H1 (cell line): Measurements from ENCODE around the gene OR13J1. TPM values are rescaled to one million over a fixed set of nuclear protein-coding genes. Genes with fewer than 3 reads are reported as not detected.

Experiments
- JUND ChIP-seq: IDR thresholded peaks from 2 replicates; pipeline ENCODE4 v1.6.1; 2011; ENCODE audit warnings: mild to moderate bottlenecking, improper control_type of control experiment, low read length
- NRF1 ChIP-seq: IDR thresholded peaks from 2 replicates; pipeline ENCODE4 v1.6.1; 2011; ENCODE audit warnings: mild to moderate bottlenecking, low read depth, low read length, improper control_type of control experiment
- RAD21 ChIP-seq, 2 experiments: IDR thresholded peaks in 1 of 2; conservative IDR thresholded peaks in 1 of 2; 2 replicates each; pipeline ENCODE4 v1.6.1; 2011; ENCODE audit warnings: low read depth in 2 of 2, low read length in 2 of 2, improper control_type of control experiment in 1 of 2, inconsistent platforms in 1 of 2, mild to moderate bottlenecking in 1 of 2, moderate library complexity in 1 of 2
- RBBP5 ChIP-seq: IDR thresholded peaks from 2 replicates; pipeline ENCODE4 v1.7.1; 2012; ENCODE audit warnings: low read depth, mild to moderate bottlenecking, inconsistent platforms, low read length, moderate library complexity, borderline replicate concordance
- SP1 ChIP-seq: IDR thresholded peaks from 2 replicates; pipeline ENCODE4 v1.6.1; 2011; ENCODE audit warnings: low read depth, low read length
- SP4 ChIP-seq: IDR thresholded peaks from 2 replicates; pipeline ENCODE4 v1.6.1; 2012; ENCODE audit warnings: low read length, inconsistent platforms
- SUZ12 ChIP-seq: fragments of 200-600 bp; sonication (generic); IDR thresholded peaks from 2 replicates; pipeline ENCODE4 v1.6.1; 2012; ENCODE audit warnings: mild to moderate bottlenecking, inconsistent platforms, low read length, moderate library complexity, mixed read lengths
- TAF1 ChIP-seq: IDR thresholded peaks from 2 replicates; pipeline ENCODE4 v1.6.1; 2011; ENCODE audit warnings: mild to moderate bottlenecking, low read depth, low read length
- ZNF274 ChIP-seq: IDR thresholded peaks from 2 replicates; pipeline ENCODE4 v1.7.0; 2012; ENCODE audit warnings: low read length, borderline replicate concordance; ENCODE audit errors: extremely low read depth
- polyA plus RNA-seq, 7 experiments: library from polyadenylated mRNA; depleted of rRNA in 3 of 7; stranded (reverse) in 5 of 7; unstranded in 2 of 7; fragments of >200 nt in 5 of 7; fragments of 200-250 nt in 2 of 7; gene quantifications; 1 replicate in 5 of 7; 2 replicates in 1 of 7; 4 replicates in 1 of 7; pipeline versions ENCODE4 v1.2.1 to v1.2.3, GENCODE V29; 2011 to 2013; ENCODE audit warnings: missing spikeins in 2 of 7, mixed read lengths in 2 of 7
- total RNA-seq: library from RNA; stranded (reverse); fragmentation: NEBNext Ultra II Directional; extraction: Animal tissue kit (Norgen Biotek cat#: 25700); gene quantifications from 2 replicates; pipeline ENCODE4 v1.2.1, GENCODE V29; 2021
- TF ChIP-seq, protein P1 (sequence below): IDR thresholded peaks from 2 replicates; pipeline ENCODE4 v1.6.1; 2012; ENCODE audit warnings: low read length, inconsistent platforms

The OR13J1 gene
- total and polyA plus RNA-seq, 2 of the 8 experiments (the other 6 are each of a cell fraction or from before 2014, with no cell fraction given), result not detected

DNA sequence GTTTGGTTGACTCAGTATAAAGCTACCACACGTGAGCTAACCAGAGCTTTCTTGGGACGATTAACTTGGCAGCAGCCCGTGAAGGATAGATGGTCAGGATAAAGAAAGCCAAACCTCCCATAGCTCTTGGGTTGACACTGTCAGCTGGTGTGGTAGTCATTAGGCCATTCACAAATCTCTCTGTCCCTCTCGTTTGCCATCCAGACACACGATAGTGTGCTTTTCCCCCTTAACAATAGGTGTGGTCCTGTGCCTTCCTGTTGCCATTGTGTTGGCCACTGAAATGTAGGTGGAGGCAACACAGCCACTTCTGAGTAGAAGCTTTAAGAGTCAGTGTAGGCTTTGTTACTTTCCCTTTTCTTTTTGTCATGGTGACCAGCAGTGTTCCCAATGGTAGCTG, 11.7 kb downstream of the OR13J1 start (continued):
- TF ChIP-seq NRF1 (no peak), SP1 (no peak), JUND (no peak), TAF1 (no peak), SUZ12 (no peak), SP4 (no peak), RAD21 (IDR thresholded peaks at IDR 0.05 in 1 of 2, conservative IDR thresholded peaks at IDR 0.05 in 1 of 2; ENCODE audit: low read depth in 2 of 2, low read length in 2 of 2) (no peak), RBBP5 (no peak), ZNF274 (no peak)
- TF ChIP-seq, protein P1, sequence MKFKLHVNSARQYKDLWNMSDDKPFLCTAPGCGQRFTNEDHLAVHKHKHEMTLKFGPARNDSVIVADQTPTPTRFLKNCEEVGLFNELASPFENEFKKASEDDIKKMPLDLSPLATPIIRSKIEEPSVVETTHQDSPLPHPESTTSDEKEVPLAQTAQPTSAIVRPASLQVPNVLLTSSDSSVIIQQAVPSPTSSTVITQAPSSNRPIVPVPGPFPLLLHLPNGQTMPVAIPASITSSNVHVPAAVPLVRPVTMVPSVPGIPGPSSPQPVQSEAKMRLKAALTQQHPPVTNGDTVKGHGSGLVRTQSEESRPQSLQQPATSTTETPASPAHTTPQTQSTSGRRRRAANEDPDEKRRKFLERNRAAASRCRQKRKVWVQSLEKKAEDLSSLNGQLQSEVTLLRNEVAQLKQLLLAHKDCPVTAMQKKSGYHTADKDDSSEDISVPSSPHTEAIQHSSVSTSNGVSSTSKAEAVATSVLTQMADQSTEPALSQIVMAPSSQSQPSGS, result no peak
- TF ChIP-seq, all 59 proteins: peak for 0
